IMR-90 (cell line): ENCODE measurements around the gene COLEC12. TPM values are rescaled to one million over a fixed set of nuclear protein-coding genes. Genes with fewer than 3 reads are reported as not detected.

Source experiments
- ATAC-seq: fragments of 200-7000 bp; cut with Tn5 transposase; 2 replicates; pipeline ENCODE4 v1.9.1; 2020; ENCODE audit warnings: low read depth, mild to moderate bottlenecking, moderate library complexity
- BruUV-seq: library from RNA; stranded (reverse); fragments of 400-500 nt; replicated peaks from 2 replicates; lab custom pipeline; 2021; lab: Mats Ljungman, UMichigan
- CTCF ChIA-PET: fragments of 300-600 bp; formaldehyde crosslinking; extraction: SDS; loops from one replicate; lab custom pipeline; 2021; ENCODE audit warnings: antibody characterized with exemption; lab: Yijun Ruan, JAX
- POLR2A ChIA-PET: fragments of 300-600 bp; sonication (Branson Sonifier 250); formaldehyde crosslinking; loops from one replicate; lab custom pipeline; 2022; ENCODE audit warnings: antibody characterized with exemption; ENCODE audit not compliant: unreplicated experiment; lab: Charles Lee
- DNase-seq: peaks from one replicate; pipeline ENCODE4 v3.0.0; 2013
- H2AFZ ChIP-seq: replicated peaks from 2 replicates; pipeline ENCODE3; 2013; ENCODE audit warnings: low read length, mild to moderate bottlenecking; ENCODE audit not compliant: poor library complexity
- H2AK5ac ChIP-seq: 2 replicates; pipeline ENCODE4 v1.6.1; 2013; ENCODE audit warnings: low read depth, low read length, inconsistent platforms
- H2AK9ac ChIP-seq: replicated peaks from 2 replicates; pipeline ENCODE3; 2013; ENCODE audit warnings: mild to moderate bottlenecking, low read depth, low read length, moderate library complexity; ENCODE audit not compliant: poor library complexity
- H2BK120ac ChIP-seq: 2 replicates; pipeline ENCODE4 v1.6.1; 2013; ENCODE audit warnings: low read depth, low read length, inconsistent platforms
- H2BK15ac ChIP-seq: 3 replicates; pipeline ENCODE4 v1.6.1; 2013; ENCODE audit warnings: low read depth, low read length, inconsistent platforms
- H2BK20ac ChIP-seq: 2 replicates; pipeline ENCODE4 v1.6.1; 2013; ENCODE audit warnings: low read depth, mild to moderate bottlenecking, inconsistent platforms, low read length, moderate library complexity
- H2BK5ac ChIP-seq: 2 replicates; pipeline ENCODE4 v1.6.1; 2013; ENCODE audit warnings: mild to moderate bottlenecking, low read depth, low read length, inconsistent platforms; ENCODE audit not compliant: poor library complexity, severe bottlenecking
- H3K14ac ChIP-seq: replicated peaks from 2 replicates; pipeline ENCODE4 v1.6.1; 2013; ENCODE audit warnings: low read depth, low read length, inconsistent platforms
- H3K18ac ChIP-seq: 2 replicates; pipeline ENCODE4 v1.6.1; 2013; ENCODE audit warnings: low read depth, low read length, control low read depth
- H3K23ac ChIP-seq: 2 replicates; pipeline ENCODE4 v1.6.1; 2013; ENCODE audit warnings: low read depth, low read length, inconsistent platforms
- H3K27ac ChIP-seq: 2 replicates; pipeline ENCODE4 v1.5.1; 2013; ENCODE audit warnings: mild to moderate bottlenecking, control low read depth, low read length; ENCODE audit not compliant: insufficient read depth
- H3K27me3 ChIP-seq: 2 replicates; pipeline ENCODE4 v1.6.1; 2013; ENCODE audit warnings: low read length; ENCODE audit not compliant: control insufficient read depth, insufficient read depth
- H3K36me3 ChIP-seq: 2 replicates; pipeline ENCODE4 v1.6.1; 2013; ENCODE audit warnings: low read length, mixed read lengths; ENCODE audit not compliant: control insufficient read depth, insufficient read depth
- H3K4ac ChIP-seq: 2 replicates; pipeline ENCODE4 v1.6.1; 2013; ENCODE audit warnings: low read depth, low read length, inconsistent platforms
- H3K4me1 ChIP-seq: 2 replicates; pipeline ENCODE4 v1.6.1; 2013; ENCODE audit warnings: low read length, mixed read lengths; ENCODE audit not compliant: control insufficient read depth, insufficient read depth
- H3K4me2 ChIP-seq: 2 replicates; pipeline ENCODE4 v1.6.1; 2013; ENCODE audit warnings: low read depth, mild to moderate bottlenecking, control low read depth, low read length, moderate library complexity
- H3K4me3 ChIP-seq: 2 replicates; pipeline ENCODE4 v1.5.1; 2013; ENCODE audit warnings: low read depth, mild to moderate bottlenecking, control low read depth, low read length, moderate library complexity; ENCODE audit not compliant: insufficient read depth
- H3K56ac ChIP-seq: 2 replicates; pipeline ENCODE4 v1.6.1; 2013; ENCODE audit warnings: low read length, inconsistent platforms; ENCODE audit not compliant: insufficient read depth; ENCODE audit errors: extremely low read depth
- H3K79me1 ChIP-seq, 2 experiments: 2 replicates each; pipeline ENCODE4 v1.6.1; 2013; ENCODE audit warnings: low read length in 2 of 2, inconsistent platforms in 1 of 2, low read depth in 1 of 2
- H3K9ac ChIP-seq: 2 replicates; pipeline ENCODE4 v1.6.1; 2013; ENCODE audit warnings: low read depth, low read length, control low read depth
- H3K9me1 ChIP-seq: 2 replicates; pipeline ENCODE4 v1.6.1; 2013; ENCODE audit warnings: low read length, inconsistent platforms; ENCODE audit not compliant: insufficient read depth
- H3K9me3 ChIP-seq: 2 replicates; pipeline ENCODE4 v1.6.1; 2013; ENCODE audit warnings: low read length; ENCODE audit not compliant: control insufficient read depth, insufficient read depth
- H4K20me1 ChIP-seq: 2 replicates; pipeline ENCODE4 v1.6.1; 2013; ENCODE audit warnings: low read length, inconsistent platforms; ENCODE audit not compliant: insufficient read depth
- H4K5ac ChIP-seq: 2 replicates; pipeline ENCODE4 v1.6.1; 2013; ENCODE audit warnings: mild to moderate bottlenecking, low read depth, low read length, control low read depth
- H4K8ac ChIP-seq, 2 experiments: 2 replicates each; pipeline ENCODE4 v1.6.1; 2013; ENCODE audit warnings: low read depth in 2 of 2, low read length in 2 of 2, control low read depth in 1 of 2, inconsistent platforms in 1 of 2
- H4K91ac ChIP-seq: 2 replicates; pipeline ENCODE4 v1.6.1; 2013; ENCODE audit warnings: low read depth, low read length, inconsistent platforms; ENCODE audit not compliant: insufficient read depth
- BHLHE40 ChIP-seq: fragments of 150-350 bp; IDR thresholded peaks from 2 replicates; pipeline ENCODE4 v1.6.1; 2016; ENCODE audit warnings: mild to moderate bottlenecking, low read depth, low read length
- CEBPB ChIP-seq: IDR thresholded peaks from 2 replicates; pipeline ENCODE4 v1.6.1; 2012; ENCODE audit warnings: low read depth, low read length, improper control_type of control experiment
- CHD1 ChIP-seq: IDR thresholded peaks from 2 replicates; pipeline ENCODE4 v1.6.1; 2012; ENCODE audit warnings: low read depth, low read length, improper control_type of control experiment
- FOS ChIP-seq: fragments of 150-350 bp; IDR thresholded peaks from 2 replicates; pipeline ENCODE4 v1.6.1; 2016; ENCODE audit warnings: low read depth, low read length
- MAZ ChIP-seq: IDR thresholded peaks from 2 replicates; pipeline ENCODE4 v1.6.1; 2012; ENCODE audit warnings: low read depth, mild to moderate bottlenecking, low read length, improper control_type of control experiment, moderate library complexity, borderline replicate concordance
- MXI1 ChIP-seq: IDR thresholded peaks from 2 replicates; pipeline ENCODE4 v1.6.1; 2012; ENCODE audit warnings: low read depth, mild to moderate bottlenecking, low read length, moderate library complexity, borderline replicate concordance
- NFE2L2 ChIP-seq: fragments of 150-350 bp; IDR thresholded peaks from 2 replicates; pipeline ENCODE4 v1.6.1; 2016; ENCODE audit warnings: low read depth, mild to moderate bottlenecking, low read length
- POLR2A ChIP-seq: IDR thresholded peaks from 2 replicates; pipeline ENCODE4 v1.6.1; 2012; ENCODE audit warnings: mild to moderate bottlenecking, low read depth, low read length
- RAD21 ChIP-seq: IDR thresholded peaks from 2 replicates; pipeline ENCODE4 v1.6.1; 2012; ENCODE audit warnings: low read length, improper control_type of control experiment
- RCOR1 ChIP-seq: IDR thresholded peaks from 2 replicates; pipeline ENCODE4 v1.6.1; 2012; ENCODE audit warnings: mild to moderate bottlenecking, low read length, improper control_type of control experiment; ENCODE audit not compliant: insufficient replicate concordance
- RFX5 ChIP-seq: IDR thresholded peaks from 2 replicates; pipeline ENCODE4 v1.8.0; 2012; ENCODE audit warnings: low read depth, mild to moderate bottlenecking, low read length, moderate library complexity
- SMC3 ChIP-seq: fragments of 150-350 bp; IDR thresholded peaks from 2 replicates; pipeline ENCODE4 v1.6.1; 2016; ENCODE audit warnings: low read depth, mild to moderate bottlenecking, antibody characterized with exemption, low read length, moderate library complexity
- WGBS, 2 experiments: methylation state at CpG; one replicate each; pipeline versions ENCODE4 v1.1.5 to v1.1.7; 2013; ENCODE audit warnings: missing lambda C conversion rate in 2 of 2; ENCODE audit not compliant: insufficient read length in 1 of 2; ENCODE audit errors: extremely low coverage in 2 of 2; 5-methylcytosine and 5-hydroxymethylcytosine counted together
- dilution Hi-C: fragments of 300-500 bp; cut with HindIII; formaldehyde crosslinking; loops from one replicate; pipeline ENCODE4 v1.14.3; 2018; ENCODE audit warnings: low sequenced_read_pairs; ENCODE audit not compliant: unreplicated experiment
- in situ Hi-C: fragments of 300-500 bp; cut with MboI; formaldehyde crosslinking; loops from 3 replicates; pipeline ENCODE4 v1.14.3; 2019; ENCODE audit warnings: low sequenced_read_pairs, inconsistent platforms, mixed read lengths
- intact Hi-C: fragments of 100-400 bp; cut with micrococcal nuclease; formaldehyde crosslinking; loops from 2 replicates; pipeline ENCODE4 v1.10.0; 2022
- polyA plus RNA-seq, 3 experiments: library from polyadenylated mRNA; depleted of rRNA; stranded (reverse); fragments of >200 nt; gene quantifications; 2 replicates each; pipeline ENCODE4 v1.2.3, GENCODE V29; 2012; ENCODE audit warnings: low replicate concordance in 1 of 3
- total RNA-seq: library from RNA; depleted of rRNA; stranded (reverse); fragments of >200 nt; gene quantifications from 2 replicates; pipeline ENCODE4 v1.2.3, GENCODE V29; 2012
- TF ChIP-seq, protein P1 (sequence below): conservative IDR thresholded peaks from 2 replicates; pipeline ENCODE4 v1.5.1; 2012; ENCODE audit warnings: mild to moderate bottlenecking, low read depth, low read length, improper control_type of control experiment
- TF ChIP-seq, protein P2 (sequence below): fragments of 150-350 bp; IDR thresholded peaks from 2 replicates; pipeline ENCODE4 v1.6.1; 2017; ENCODE audit warnings: mild to moderate bottlenecking, antibody characterized with exemption, low read length, low read depth
- TF ChIP-seq, protein P3 (sequence below): fragments of 150-350 bp; IDR thresholded peaks from 2 replicates; pipeline ENCODE4 v1.6.1; 2016; ENCODE audit warnings: low read depth, mild to moderate bottlenecking, low read length, moderate library complexity, borderline replicate concordance

Gene COLEC12
- total and polyA plus RNA-seq, 2 of the 4 experiments (the other 2 are of a cell fraction) = 1.0 to 2.3 TPM

DNA sequence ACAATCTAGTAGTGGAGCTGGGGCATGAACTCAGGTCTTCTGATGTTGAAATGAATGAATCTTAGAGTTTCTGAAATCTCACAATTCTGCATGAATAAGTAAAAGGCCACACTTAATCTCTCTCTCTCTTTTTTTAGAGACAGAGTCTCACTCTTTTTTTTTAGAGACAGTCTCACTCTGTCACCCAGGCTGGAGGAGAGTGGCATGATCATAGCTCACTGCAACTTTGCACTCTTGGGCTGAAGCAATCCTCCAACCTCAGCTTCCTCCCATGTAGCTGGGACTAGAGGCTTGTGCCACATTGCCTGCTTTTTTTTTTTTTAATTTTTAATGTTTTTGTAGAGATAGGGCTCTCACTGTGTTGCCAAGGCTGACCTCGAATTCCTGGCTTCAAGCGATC, 163.8 kb downstream of the COLEC12 start:
- H2BK5ac ChIP-seq = no peak overlapping the region
- dilution Hi-C loops (no loop called here), intact Hi-C loops (no loop called here), in situ Hi-C loops (no loop called here)
- H2BK120ac ChIP-seq = no peak overlapping the region
- no peak overlapping the region for H2BK15ac ChIP-seq
- no peak overlapping the region for H3K4ac ChIP-seq
- H4K5ac ChIP-seq = no peak overlapping the region
- ChIA-PET POLR2A (no interaction called here), CTCF (no interaction called here)
- no peak overlapping the region for H3K23ac ChIP-seq
- no peak overlapping the region for H3K14ac ChIP-seq
- no peak overlapping the region for H3K27ac ChIP-seq
- H4K91ac ChIP-seq = no peak overlapping the region
- TF ChIP-seq SMC3 (no peak), CHD1 (no peak), FOS (no peak), RCOR1 (no peak), BHLHE40 (no peak), POLR2A (no peak), RAD21 (no peak), CEBPB (no peak), NFE2L2 (no peak), MXI1 (no peak), RFX5 (no peak), MAZ (no peak)
- TF ChIP-seq, protein P1, sequence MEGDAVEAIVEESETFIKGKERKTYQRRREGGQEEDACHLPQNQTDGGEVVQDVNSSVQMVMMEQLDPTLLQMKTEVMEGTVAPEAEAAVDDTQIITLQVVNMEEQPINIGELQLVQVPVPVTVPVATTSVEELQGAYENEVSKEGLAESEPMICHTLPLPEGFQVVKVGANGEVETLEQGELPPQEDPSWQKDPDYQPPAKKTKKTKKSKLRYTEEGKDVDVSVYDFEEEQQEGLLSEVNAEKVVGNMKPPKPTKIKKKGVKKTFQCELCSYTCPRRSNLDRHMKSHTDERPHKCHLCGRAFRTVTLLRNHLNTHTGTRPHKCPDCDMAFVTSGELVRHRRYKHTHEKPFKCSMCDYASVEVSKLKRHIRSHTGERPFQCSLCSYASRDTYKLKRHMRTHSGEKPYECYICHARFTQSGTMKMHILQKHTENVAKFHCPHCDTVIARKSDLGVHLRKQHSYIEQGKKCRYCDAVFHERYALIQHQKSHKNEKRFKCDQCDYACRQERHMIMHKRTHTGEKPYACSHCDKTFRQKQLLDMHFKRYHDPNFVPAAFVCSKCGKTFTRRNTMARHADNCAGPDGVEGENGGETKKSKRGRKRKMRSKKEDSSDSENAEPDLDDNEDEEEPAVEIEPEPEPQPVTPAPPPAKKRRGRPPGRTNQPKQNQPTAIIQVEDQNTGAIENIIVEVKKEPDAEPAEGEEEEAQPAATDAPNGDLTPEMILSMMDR = no peak
- TF ChIP-seq, protein P2, sequence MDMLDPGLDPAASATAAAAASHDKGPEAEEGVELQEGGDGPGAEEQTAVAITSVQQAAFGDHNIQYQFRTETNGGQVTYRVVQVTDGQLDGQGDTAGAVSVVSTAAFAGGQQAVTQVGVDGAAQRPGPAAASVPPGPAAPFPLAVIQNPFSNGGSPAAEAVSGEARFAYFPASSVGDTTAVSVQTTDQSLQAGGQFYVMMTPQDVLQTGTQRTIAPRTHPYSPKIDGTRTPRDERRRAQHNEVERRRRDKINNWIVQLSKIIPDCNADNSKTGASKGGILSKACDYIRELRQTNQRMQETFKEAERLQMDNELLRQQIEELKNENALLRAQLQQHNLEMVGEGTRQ = no peak
- TF ChIP-seq, protein P3, sequence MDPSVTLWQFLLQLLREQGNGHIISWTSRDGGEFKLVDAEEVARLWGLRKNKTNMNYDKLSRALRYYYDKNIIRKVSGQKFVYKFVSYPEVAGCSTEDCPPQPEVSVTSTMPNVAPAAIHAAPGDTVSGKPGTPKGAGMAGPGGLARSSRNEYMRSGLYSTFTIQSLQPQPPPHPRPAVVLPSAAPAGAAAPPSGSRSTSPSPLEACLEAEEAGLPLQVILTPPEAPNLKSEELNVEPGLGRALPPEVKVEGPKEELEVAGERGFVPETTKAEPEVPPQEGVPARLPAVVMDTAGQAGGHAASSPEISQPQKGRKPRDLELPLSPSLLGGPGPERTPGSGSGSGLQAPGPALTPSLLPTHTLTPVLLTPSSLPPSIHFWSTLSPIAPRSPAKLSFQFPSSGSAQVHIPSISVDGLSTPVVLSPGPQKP = no peak
- ATAC-seq (no peak), DNase-seq (no peak)
- H3K36me3 ChIP-seq = no peaks in the 10 kb centered on the region
- no peak overlapping the region for H3K18ac ChIP-seq
- no peak overlapping the region for H3K4me3 ChIP-seq
- H3K4me1 ChIP-seq = peaks cover 7% of the 10 kb centered on the region; the same call in 1 of the 2 replicates
- no peaks in the 10 kb centered on the region for H3K9me3 ChIP-seq
- H3K9me1 ChIP-seq = no peaks in the 10 kb centered on the region
- H3K79me1 ChIP-seq = no peaks in the 10 kb centered on the region
- no peak overlapping the region for H3K56ac ChIP-seq
- H4K8ac ChIP-seq = no peak overlapping the region
- no peaks in the 10 kb centered on the region; the same call in 1 of the 2 replicates for H4K20me1 ChIP-seq
- BruUV-seq = no TSS peak
- H3K9ac ChIP-seq = no peak overlapping the region
- no peak overlapping the region for H2BK20ac ChIP-seq
- H2AK9ac ChIP-seq = no peak overlapping the region
- H2AK5ac ChIP-seq = no peak overlapping the region
- H3K4me2 ChIP-seq = no peak overlapping the region
- peaks cover 45% of the 10 kb centered on the region for H3K27me3 ChIP-seq
- 80% methylated on average over 1 of the region's 2 CpGs; no CpG with 5 or more reads in 1 of the 2 experiments for WGBS, 2 experiments
- no peak overlapping the region for H2AFZ ChIP-seq
